GM12878 (cell line): ENCODE results near the gene HOXC13.

Source experiments
- PML ChIP-seq: IDR thresholded peaks from 2 replicates; pipeline ENCODE4 v1.6.1; 2012; ENCODE audit warnings: low read length, inconsistent platforms
- SMC3 ChIP-seq: IDR thresholded peaks from 2 replicates; pipeline ENCODE4 v1.6.1; 2011; ENCODE audit warnings: low read length, improper control_type of control experiment, borderline replicate concordance

DNA sequence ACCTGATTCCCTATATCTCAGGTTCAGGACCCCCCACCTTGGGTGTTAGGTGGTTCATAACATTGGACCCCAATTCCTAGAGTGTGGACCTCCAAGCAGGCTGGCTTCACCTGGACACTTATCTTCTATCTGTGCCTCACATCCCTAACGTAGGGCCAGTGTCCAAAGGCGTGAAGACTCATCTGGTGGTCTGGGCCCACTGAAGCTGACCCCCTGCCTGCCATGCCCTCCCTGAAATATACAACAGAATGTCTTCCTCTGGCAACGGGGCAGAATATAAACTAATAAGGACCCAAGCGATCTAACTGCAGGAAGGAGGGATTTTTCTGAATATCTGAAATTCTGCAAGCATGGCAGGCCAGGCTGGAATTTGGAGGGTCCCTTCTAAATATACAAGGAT lies 5.6 kb downstream of the HOXC13 start:
- TF ChIP-seq SMC3 (no peak), PML (no peak)
